HG02885 (cell line): ENCODE measurements around the gene TRPM2.
"Not testable (repeated sequence)": the region's sequence is repeated elsewhere in the genome, so short reads cannot be mapped to it uniquely, and the experiment has no call there.

Experiments
- ATAC-seq: cut with Tn5 transposase; IDR thresholded peaks from one replicate; pipeline ENCODE4 v1.9.1; 2021; ENCODE audit warnings: mild to moderate bottlenecking; ENCODE audit not compliant: unreplicated experiment, poor library complexity

TRPM2 gene

GRCh38 chr21:44391345-44392091 is 38.1 kb downstream of the TRPM2 start:
- no peak for ATAC-seq

GRCh38 chr21:44392185-44392584 is 38.8 kb downstream of the TRPM2 start:
- no peak for ATAC-seq

- no peak for ATAC-seq
Observed at GRCh38 chr21:44392916-44393315, 39.5 kb downstream of the TRPM2 start.

- ATAC-seq, result no peak
Observed at GRCh38 chr21:44394733-44395132, 41.3 kb downstream of the TRPM2 start.

- no peak for ATAC-seq
Observed at GRCh38 chr21:44395260-44395659, 41.8 kb downstream of the TRPM2 start.

DNA sequence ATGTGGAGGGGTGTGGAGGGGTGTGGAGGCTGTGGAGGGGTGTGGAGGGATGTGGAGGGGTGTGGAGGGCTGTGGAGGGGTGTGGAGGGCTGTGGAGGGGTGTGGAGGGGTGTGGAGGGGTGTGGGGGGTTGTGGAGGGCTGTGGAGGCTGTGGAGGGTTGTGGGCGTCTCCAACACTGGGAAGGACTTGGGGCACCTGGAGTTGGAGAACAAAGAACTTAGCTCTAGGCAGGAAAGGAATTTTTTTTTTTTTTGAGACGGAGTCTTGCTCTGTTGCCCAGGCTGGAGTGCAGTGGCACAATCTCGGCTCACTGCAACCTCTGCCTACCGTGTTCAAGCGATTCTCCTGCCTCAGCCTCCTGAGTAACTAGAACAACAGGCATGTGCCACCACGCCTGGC is 43.4 kb downstream of the TRPM2 start:
- ATAC-seq, result not testable (repeated sequence)

DNA sequence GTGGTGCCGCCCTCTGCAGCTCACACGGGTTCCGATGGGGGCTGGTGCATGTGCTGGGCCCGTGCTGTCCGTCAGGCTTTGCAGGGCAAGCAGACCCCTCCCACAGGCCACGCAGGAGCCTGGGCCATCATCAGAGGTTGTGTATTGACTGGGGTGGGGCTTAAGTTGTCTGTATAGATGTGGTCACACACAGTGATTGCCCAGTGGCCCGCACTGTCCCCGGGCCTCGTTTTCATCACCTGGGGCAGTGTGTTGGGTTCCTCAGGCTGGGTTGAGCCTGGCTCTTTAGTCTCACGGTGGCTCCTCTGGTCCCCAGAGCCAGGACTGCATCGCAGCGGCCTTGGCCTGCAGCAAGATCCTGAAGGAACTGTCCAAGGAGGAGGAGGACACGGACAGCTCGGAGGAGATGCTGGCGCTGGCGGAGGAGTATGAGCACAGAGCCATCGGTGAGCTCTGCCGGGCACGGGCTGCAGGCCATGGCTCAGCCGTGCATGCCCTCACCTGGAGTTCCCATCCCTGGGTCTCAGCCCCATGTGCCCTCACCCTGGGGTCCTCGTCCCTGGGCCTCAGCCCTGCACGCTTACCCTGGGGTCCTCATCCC is 44.1 kb downstream of the TRPM2 start:
- no peak for ATAC-seq

GRCh38 chr21:44398499-44398898 is 45.1 kb downstream of the TRPM2 start:
- ATAC-seq, result no peak

GRCh38 chr21:44399151-44399954 is 45.9 kb downstream of the TRPM2 start:
- no peak for ATAC-seq

GRCh38 chr21:44399955-44400790 is 46.8 kb downstream of the TRPM2 start:
- ATAC-seq, result no peak

DNA sequence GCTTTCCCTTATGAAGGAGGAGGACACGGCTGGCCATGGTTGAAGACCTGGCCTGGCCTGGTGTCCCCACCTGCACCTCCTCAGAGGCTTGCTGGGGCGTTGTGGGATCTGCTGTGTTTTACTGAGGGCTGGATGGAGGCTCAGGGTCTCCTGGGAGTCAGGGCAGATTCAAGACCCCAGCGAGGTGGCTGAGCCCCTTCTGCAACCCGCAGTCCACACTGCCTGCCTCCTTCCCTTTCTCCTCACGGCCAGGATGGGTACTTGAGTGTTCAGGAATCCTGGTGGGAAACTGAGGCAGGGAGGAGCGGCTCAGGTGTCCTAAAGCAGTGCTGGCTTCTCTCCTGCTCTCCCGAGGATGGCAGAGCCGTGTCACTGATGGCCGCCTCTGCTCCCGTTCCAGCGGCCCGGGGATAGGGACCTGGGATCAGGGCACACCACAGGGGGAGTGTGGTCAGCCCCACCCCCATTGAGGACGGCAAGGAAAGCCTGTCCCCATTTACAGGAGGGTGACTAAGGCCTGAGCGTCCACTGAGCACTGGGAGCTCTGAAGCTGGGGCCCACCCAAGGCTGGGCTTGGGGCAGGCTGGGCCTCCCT is 47.5 kb downstream of the TRPM2 start:
- no peak for ATAC-seq

- no peak for ATAC-seq
Observed at GRCh38 chr21:44401386-44402160, 48.2 kb downstream of the TRPM2 start.

GRCh38 chr21:44402323-44403105 is 49.1 kb downstream of the TRPM2 start:
- no peak for ATAC-seq

DNA sequence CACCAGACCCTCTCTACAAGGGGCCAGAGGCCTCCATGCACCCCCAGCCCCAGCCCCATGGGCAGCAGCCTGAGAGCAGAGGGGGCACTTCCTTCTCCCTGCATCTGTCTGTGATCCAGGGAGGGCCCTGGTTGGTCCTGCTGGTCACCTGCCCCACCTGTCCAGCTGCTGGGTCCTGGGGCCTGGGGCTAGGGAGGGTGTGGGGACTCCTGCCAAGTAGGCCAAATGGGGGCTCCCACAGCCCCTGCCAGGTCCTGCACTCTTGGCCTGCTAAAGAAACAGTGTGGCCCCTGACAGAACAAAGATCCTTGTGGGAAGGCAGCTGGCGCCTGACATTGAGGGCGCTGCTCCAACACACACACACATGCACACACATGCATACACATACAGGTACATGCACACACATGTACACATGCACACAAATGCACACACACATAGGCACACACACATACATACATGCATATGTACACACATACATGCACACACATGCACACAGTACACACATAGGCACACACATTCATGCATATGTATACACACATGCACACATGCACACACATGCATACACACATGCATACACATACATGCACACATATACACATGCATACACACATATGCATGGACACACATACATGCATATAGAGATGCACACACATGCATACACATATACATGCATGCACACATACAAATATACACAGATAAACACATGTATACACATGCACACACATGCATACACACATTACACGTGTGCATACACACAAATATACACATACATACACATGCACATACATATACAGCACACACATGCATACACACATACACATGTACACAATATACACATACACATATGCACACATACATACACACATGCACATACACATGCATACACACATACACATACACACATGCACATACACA is 49.9 kb downstream of the TRPM2 start:
- ATAC-seq, result no peak

- ATAC-seq, result not testable (repeated sequence)
Observed at GRCh38 chr21:44404482-44404881, 51.1 kb downstream of the TRPM2 start.

GRCh38 chr21:44405091-44405947 is 51.9 kb downstream of the TRPM2 start:
- no peak for ATAC-seq
